HG03469 (cell line): ENCODE data around the gene YTHDC1.
"Not testable (repeated sequence)": the region's sequence is repeated elsewhere in the genome, so short reads cannot be mapped to it uniquely, and the experiment has no call there.

Source experiments
- ATAC-seq: cut with Tn5 transposase; IDR thresholded peaks from one replicate; pipeline ENCODE4 v1.9.1; 2021; ENCODE audit warnings: mild to moderate bottlenecking, moderate library complexity, moderate number of reproducible peaks; ENCODE audit not compliant: unreplicated experiment

The YTHDC1 gene

GRCh38 chr4:68349649-68350360, at the start of gene YTHDC1:
TSS of gene YTHDC1 (minus strand) at chr4:68350090. CDS start at chr4:68349753, 337 bp downstream.
- ATAC-seq, result peak; percentile 94

DNA sequence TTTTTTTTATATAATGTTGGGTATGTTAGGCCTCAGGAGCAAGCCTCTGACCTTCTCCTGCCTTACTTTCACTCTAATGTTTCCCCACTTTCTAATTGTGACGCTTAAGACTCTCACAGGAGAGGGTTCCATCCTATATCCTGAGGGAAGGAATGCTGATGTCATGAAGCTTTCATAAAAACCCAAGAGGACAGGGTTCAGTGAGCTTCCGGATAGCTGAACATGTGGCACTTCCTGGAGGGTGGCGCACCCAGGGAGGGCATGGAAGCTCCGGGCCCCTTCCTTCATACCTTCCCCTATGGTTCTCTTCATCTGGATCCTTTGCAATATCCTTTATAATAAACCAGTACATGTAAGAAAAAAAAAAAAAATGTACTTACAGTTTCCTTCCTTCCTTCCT, 49.4 kb upstream of the YTHDC1 start:
- no peak for ATAC-seq

GRCh38 chr4:68396756-68397155, 46.9 kb upstream of the YTHDC1 start:
- ATAC-seq, result no peak

GRCh38 chr4:68391436-68391835, 41.5 kb upstream of the YTHDC1 start:
- no peak for ATAC-seq

GRCh38 chr4:68390205-68390935, 40.5 kb upstream of the YTHDC1 start:
- no peak for ATAC-seq

- not testable (repeated sequence) for ATAC-seq
These were observed 39.6 kb upstream of the YTHDC1 start for GRCh38 chr4:68389386-68389913.

DNA sequence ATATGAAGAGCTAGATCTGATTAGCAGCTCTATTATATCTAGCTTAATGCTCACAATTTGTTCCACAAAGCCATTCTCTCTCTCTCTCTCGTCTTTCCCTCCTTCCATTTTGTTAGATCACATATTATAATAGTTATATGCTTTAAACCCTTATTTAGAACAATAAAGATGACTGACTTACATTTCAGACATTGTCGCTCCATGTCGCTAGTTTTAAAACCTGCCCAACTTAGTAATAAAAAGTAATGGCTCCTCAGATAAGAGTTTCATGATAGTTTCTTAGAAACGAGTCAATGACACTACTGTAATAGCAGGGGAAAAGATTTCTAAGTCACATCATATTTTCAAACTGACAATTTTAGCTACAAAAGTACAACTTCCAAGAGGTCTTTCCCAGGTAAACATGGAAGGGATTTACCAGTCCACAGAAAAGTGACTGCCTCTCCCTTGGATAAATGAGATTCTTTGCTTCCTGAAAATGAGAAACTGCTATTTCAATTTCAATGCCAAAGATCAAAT, 38.5 kb upstream of the YTHDC1 start:
- no peak for ATAC-seq

- ATAC-seq, result no peak
These were observed 35.4 kb upstream of the YTHDC1 start for GRCh38 chr4:68385267-68385666.

DNA sequence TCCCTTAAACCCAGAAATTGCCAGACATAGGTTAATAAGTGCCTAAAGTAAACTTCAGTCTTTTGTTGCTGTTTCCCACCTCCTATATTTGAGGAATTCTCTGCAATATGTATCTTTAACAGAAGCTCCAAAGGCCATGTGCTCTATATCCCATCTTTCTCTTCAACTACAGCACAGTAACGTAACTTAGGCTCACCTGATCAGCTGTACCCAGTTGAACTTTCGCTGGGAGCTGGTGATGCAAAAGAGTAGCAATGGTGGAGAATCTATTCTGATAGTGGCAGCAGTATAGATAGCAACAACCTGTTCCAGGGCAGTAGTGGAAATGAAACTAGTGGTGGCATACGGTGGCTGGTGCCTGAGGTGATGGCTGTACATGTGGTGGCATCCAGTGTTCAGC, 33.2 kb upstream of the YTHDC1 start:
- ATAC-seq, result no peak

- ATAC-seq, result no peak
These were observed 28.3 kb upstream of the YTHDC1 start for GRCh38 chr4:68378226-68378625.

GRCh38 chr4:68375667-68376559, 26.0 kb upstream of the YTHDC1 start:
- ATAC-seq, result peak; percentile 71

DNA sequence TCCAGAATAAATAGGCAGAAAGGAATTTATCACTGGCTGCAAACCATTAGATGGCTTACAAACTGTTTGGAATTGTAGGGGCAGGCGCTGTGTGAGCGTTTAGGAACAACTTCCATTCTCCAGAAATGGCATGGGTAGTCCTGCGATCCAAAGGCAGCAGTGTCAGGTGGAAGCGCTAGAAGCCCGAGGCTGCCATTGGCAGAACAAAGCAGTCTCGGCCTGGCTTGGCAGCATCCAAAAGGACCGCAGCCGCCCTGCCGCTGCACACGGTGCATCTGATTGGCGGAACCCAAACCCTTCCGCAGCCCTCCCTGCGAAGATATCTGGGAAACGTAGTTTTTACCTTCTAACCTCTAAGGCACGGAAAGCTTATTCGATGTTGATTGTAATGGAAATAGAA, 23.6 kb upstream of the YTHDC1 start:
- peak; percentile 85 for ATAC-seq

DNA sequence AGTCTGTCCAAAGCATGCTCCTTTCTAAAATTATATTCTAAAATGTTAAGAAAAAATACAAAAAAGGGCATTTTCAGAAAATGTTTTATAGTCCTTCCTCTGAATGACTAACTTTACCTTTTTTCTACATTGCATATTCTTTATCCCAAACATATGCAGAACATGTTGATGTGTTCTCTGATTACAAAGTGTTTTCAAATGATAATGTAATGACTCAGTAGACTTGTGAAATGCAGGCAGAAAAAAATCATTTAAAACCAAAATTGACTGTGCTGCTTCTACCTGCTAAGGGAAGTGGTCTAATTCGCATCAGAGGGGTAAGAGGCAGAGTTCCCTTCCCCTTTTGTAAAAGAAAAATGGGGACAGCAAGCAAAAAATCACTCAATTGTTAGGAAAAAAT, 22.7 kb upstream of the YTHDC1 start:
- no peak for ATAC-seq

GRCh38 chr4:68369142-68369805, 19.4 kb upstream of the YTHDC1 start:
- ATAC-seq, result no peak

GRCh38 chr4:68368691-68369131, 18.8 kb upstream of the YTHDC1 start:
- ATAC-seq, result no peak

DNA sequence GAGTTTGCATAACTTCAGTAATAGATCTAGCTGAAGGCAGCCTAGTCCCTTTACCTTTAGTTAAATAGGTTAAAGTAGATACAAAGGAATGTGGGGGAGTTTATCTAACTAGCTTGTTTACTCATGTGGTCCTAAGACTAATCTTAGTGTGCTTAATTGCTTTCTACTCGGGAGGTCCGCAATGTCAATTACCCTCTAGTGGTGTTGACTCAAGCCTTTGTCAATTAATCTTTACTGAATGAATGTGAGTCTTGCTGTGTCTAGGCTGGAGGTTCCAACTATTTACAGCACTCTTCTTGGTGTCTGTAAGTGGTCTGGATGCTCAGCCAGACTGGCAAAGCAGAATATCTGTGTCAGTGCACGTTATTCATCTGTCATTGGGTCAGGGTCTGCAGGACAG, 17.9 kb upstream of the YTHDC1 start:
- ATAC-seq, result no peak

DNA sequence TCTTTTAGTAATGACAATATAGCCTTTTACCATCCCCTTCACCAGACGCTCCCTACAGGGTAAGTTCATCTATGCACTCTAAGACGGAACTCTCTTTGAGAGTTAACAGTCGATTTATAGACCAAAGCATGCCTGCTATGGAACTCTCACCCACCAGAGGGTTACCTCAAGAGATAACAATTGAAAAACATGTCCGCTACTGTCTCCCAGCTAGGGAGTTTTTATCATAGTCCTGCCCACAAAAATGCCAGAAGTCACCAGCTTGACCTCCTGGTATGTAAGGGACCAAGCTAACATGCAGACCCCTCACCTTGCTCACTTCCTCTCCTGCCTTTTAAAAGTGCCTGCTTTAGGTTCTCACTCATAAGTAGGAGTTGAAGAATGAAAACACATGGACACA, 16.7 kb upstream of the YTHDC1 start:
- no peak for ATAC-seq

DNA sequence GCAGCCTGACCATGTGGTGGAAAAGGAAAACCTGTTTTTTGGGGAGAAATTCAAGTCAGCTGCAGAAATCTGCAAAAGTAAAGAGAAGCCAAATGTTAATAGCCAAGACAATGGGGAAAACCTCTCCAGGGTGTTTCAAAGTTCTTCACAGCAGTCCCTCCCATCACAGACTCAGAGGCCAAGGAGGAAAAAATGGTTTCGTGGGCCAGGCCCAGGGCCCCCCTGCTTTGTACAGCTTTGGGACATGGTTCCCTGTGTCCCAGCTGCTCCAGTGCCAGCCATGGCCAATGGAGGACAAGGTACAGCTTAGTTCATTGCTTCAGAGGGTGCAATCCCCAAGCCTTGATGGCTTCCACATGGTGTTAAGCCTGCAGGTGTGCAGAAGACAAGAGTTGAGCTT, 15.2 kb upstream of the YTHDC1 start:
- ATAC-seq, result no peak

DNA sequence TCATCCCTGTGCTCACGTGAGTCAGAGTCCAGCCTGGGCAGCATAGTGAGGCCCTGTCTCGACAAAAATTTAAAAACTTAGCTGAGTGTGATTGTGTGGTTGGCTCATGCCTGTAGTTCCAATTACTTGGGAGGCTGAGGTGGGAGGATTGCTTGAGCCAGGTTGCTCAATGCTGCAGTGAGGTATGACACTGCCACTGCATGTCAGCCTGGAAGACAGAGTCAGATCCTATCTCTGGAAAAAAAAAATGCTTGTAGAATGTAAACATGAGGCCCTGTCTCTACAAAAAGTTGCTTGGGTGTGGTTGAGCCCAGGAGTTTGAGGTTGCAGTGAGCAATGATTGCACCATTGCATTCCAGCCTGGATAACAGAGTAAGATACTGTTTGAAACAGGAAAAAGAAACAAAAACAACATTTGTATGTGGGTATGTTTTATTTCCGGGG, 11.3 kb upstream of the YTHDC1 start:
- ATAC-seq, result no peak

GRCh38 chr4:68360231-68360968, 10.5 kb upstream of the YTHDC1 start:
- ATAC-seq, result no peak
